ENCODE data around the gene GIPC1.
"Not testable (repeated sequence)": the region's sequence is repeated elsewhere in the genome, so short reads cannot be mapped to it uniquely, and the experiment has no call there.

GIPC1 gene

DNA sequence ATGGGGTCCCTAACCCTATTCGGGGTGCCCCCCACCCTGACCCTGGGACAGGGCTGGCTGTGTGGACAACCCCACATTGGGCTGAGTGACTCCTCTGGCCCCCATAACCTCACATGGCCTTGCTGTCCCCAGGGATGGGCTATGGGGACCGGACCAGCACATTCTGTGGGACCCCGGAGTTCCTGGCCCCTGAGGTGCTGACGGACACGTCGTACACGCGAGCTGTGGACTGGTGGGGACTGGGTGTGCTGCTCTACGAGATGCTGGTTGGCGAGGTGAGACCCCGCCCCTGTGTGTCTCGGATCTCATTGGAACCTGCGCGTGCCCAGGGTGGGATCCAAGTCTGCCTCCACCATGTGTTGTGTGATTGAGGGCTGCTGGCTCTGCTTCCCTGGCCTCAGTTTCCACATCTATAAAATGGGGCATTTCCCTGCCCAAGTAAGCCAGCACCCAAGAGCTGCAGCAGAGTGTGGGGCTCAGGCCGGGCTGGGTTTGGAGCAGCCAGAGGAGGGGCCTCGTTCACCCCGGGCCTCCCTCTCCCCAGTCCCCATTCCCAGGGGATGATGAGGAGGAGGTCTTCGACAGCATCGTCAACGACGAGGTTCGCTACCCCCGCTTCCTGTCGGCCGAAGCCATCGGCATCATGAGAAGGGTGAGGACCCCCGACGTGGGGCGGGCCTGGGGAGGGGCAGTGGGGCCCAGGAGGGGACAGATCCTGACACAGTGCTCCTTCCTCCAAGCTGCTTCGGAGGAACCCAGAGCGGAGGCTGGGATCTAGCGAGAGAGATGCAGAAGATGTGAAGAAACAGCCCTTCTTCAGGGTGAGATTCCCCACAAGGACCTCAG, 25.7 kb downstream of the GIPC1 start:
- no peak for DNase-seq (ENCODE audit: low spot score)

DNA sequence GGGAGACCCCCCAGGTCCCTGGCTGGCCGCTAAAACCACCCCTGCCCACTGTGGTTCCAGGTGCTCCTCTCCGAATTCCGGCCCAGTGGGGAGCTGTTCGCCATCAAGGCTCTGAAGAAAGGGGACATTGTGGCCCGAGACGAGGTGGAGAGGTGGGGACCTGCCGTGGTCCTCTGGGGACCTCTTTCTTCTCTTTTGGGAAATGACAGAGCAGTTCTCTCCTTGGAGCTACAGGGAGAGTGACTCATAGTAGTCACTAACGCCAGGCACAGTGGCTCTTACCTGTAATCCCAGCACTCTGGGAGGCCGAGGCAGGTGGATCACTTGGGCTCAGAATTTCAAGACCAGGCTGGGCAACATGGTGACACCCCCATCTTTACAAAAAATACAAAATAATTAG, 28.1 kb downstream of the GIPC1 start:
- no peak for DNase-seq (ENCODE audit: low spot score)

- no peak for DNase-seq (ENCODE audit: low spot score)
These were observed 28.5 kb downstream of the GIPC1 start for GRCh38 chr19:14467391-14467790.

DNA sequence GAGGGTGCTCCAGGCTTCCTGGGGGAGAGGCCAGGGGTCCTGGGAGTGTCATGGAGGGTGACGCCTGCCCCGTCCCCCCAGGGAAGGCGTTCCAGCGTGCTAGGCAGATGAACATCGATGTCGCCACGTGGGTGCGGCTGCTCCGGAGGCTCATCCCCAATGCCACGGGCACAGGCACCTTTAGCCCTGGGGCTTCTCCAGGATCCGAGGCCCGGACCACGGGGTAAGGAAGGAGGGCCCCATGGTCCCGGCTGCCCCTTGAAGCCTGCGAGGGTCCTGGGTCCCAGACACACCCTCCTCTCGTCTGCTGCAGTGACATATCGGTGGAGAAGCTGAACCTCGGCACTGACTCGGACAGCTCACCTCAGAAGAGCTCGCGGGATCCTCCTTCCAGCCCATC, 32.2 kb downstream of the GIPC1 start:
- DNase-seq (ENCODE audit: low spot score), result no peak

- not testable (repeated sequence) for DNase-seq (ENCODE audit: low spot score)
These were observed 33.5 kb downstream of the GIPC1 start for GRCh38 chr19:14462401-14462800.

DNA sequence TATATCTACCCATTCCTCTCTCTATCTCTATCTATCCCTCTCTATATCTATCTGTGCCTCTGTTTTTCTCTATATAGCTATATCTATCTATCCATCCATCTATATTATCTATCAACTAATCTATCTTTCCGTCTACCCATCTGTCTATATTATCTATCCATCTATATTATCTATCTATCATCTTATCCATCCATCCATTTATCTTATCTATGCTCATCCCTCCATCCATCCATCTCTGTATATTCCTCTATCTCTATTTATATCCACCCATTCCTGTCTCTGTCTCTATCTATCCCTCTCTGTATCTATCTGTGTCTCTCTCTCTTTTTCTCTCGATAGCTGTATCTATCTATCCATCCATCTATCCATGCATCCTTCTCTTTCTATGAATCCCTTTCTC, 35.0 kb downstream of the GIPC1 start:
- DNase-seq (ENCODE audit: low spot score), result no peak

DNA sequence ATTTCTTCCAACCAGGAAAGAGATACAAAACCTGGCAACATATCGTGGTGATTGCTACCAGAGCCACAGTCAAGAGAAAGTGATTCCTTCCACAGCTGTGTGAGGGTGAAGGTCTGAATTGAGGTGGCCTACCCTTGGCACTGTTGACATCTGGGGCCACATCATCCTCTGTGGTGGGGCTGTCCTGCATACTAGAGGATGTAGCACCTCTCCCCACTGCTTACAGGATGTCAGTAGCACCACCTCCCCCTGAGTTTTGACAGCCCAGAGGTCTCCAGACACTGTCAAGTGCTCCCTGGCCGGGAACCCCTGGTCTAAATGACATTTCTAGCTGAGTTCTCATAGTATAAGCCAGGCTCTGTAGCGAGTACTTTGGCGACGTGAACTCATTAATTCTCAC, 36.2 kb downstream of the GIPC1 start:
- no peak for DNase-seq (ENCODE audit: low spot score)

- DNase-seq (ENCODE audit: low spot score), result not testable (repeated sequence)
These were observed 43.6 kb downstream of the GIPC1 start for GRCh38 chr19:14452303-14452702.

DNA sequence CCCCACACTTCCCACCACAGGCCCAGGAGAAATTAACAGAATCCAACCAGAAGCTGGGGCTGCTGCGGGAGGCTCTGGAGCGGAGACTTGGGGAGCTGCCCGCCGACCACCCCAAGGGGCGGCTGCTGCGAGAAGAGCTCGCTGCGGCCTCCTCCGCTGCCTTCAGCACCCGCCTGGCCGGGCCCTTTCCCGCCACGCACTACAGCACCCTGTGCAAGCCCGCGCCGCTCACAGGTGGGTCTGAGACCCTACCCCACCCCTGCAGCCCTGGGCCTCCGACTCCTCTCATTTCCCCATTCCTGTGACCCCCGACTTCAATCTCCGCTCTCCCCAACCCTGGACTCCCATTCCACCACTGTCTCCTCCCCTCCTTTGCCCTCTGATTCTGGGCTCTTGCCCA, 45.1 kb downstream of the GIPC1 start:
- DNase-seq (ENCODE audit: low spot score), result no peak

DNA sequence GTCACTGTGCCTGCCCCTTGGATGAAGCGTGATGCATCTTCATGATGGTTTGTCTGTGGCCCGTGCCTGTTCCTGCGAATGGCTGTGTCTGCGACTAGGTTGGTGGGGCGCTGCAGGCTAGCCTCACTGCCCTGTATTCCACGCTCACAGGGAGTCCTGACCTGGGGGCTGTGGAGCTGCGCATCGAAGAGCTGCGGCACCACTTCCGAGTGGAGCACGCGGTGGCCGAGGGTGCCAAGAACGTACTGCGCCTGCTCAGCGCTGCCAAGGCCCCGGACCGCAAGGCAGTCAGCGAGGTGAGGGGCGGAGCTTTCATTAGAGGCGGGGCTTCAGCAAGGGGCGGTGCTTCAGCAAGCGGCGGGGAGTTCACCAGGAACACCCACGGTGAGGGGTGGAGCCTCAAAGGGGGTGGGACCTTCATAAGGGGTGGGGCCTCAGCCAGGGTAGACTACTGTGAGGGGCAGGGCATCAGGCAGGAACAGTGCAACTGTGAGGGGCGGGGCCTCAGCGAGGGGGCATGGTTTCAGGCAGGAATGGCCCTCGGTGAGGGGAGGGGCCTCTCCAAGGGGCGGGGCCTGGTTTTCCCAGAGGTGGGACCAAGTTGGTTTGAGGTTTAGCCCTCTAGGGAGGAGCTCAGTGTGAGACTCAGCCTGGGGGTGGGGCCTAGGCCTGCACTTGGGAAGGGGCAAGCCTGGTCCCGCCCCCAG, 45.6 kb downstream of the GIPC1 start:
- DNase-seq (ENCODE audit: low spot score), result no peak

GRCh38 chr19:14449321-14449720, 46.6 kb downstream of the GIPC1 start:
- DNase-seq (ENCODE audit: low spot score), result no peak

GRCh38 chr19:14446336-14447036, 49.4 kb downstream of the GIPC1 start:
- DNase-seq (ENCODE audit: low spot score), result no peak

DNA sequence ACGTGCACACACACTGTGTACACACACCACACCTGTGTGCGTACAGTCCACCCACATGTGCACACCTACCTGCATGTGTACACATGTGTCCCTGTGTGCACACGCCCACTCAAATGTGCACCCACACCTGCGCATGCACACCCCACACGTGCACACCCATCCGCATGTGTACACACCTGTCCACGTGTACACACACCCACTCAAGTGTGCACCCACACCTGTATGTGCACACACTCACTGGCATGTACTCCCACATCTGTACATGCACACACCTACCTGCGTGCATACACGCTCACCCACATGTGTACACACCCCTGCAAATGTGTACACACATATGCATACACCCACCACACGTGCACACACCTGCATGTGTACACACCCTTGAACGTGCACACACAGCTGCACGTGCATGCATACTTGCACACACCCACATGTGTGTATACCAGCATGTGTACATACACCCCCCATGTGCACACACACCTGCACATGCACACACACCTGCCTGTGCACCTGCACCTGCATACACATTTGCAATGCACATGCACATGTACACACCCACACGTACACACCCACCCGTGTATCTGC, 52.2 kb downstream of the GIPC1 start:
- no peak for DNase-seq (ENCODE audit: low spot score)

GRCh38 chr19:14442891-14443631, 52.9 kb downstream of the GIPC1 start:
- no peak for DNase-seq (ENCODE audit: low spot score)

GRCh38 chr19:14441041-14441938, 54.6 kb downstream of the GIPC1 start:
- no peak for DNase-seq (ENCODE audit: low spot score)

GRCh38 chr19:14440049-14440448, 55.9 kb downstream of the GIPC1 start:
- peak; percentile 64 for DNase-seq (ENCODE audit: low spot score)

GRCh38 chr19:14439014-14439413, 56.9 kb downstream of the GIPC1 start:
- DNase-seq (ENCODE audit: low spot score), result no peak

DNA sequence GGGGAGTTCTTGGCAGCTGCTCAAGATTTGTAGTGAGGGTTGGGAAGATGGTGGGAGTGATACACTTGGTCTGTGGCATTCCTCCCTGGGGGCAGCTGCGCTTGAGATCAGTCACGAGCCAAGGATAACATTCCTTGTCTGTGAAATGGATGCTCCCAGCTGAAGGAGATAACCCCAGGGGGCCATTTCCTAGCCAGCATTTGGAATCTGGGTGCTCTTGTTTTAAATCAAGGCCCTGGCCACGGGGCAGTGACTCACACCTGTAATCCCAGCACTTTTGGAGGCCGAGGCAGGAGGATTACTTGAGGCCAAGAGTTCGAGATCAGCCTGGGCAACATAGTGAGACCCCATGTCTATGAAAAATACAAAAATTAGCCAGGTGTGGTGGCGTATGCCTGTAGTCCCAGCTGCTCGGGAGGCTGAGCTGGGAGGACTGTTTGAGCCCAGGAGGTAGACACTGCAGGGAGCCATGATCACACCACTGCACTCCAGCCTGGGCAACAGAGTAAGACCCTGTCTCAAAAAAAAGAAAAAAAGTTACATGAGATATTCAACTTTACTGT, 58.3 kb downstream of the GIPC1 start:
- no peak for DNase-seq (ENCODE audit: low spot score)

DNA sequence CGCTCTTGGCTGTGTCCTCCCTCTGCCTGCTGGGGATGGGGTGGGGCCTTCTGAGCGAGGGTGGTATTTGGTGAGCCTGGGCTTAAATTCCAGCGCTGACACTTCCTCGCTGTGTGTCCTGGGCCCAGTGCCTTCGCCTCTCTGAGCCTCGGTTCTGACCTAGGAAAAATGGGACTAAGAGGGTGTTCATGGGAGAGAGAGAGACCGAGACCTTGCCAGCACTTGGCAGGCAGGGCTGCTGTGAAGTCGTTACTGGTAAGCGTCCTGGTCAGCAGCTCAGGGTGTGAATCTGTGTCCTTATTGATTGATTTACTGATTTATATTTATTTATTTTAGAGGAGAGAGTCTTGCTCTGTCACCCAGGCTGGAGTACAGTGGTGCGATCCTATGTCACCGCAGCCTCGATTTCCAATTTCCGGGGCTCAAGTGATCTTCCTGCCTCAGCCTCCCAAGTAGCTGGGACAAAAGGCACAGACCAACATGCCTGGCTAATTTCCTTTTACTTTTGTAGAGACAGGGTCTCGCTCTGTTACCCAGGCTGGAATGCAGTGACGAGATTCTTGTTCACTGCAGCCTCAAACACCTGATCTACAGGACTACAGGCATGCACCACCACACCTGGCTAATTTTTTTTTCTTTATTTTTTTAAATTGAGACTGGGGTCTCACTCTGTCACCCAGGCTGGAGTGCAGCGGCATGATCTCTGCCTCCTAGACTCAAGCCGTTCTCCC, 60.4 kb downstream of the GIPC1 start:
- DNase-seq (ENCODE audit: low spot score), result no peak
